Measurements from ENCODE around the gene AK5. TPM values are rescaled to one million over a fixed set of nuclear protein-coding genes. Genes with fewer than 3 reads are reported as not detected.

AK5 gene
- total and polyA plus RNA-seq, 2 experiments from 2014 or later, result 8.8 to 12.2 TPM

GRCh38 chr1:77349275-77349674 is 67.5 kb downstream of the AK5 start (continued):
- no peak for TF ChIP-seq STAT1 (IDR thresholded peaks at IDR 0.05; ENCODE audit: unreplicated experiment)
- no peak for TF ChIP-seq CTCF (conservative IDR thresholded peaks at IDR 0.05; ENCODE audit: low read depth in 2 of 2)
- no peak for TF ChIP-seq ZNF114 (CRISPR knock-in tag; IDR thresholded peaks at IDR 0.05)
- no peak for TF ChIP-seq NANOG (IDR thresholded peaks at IDR 0.05; ENCODE audit: borderline replicate concordance)

DNA sequence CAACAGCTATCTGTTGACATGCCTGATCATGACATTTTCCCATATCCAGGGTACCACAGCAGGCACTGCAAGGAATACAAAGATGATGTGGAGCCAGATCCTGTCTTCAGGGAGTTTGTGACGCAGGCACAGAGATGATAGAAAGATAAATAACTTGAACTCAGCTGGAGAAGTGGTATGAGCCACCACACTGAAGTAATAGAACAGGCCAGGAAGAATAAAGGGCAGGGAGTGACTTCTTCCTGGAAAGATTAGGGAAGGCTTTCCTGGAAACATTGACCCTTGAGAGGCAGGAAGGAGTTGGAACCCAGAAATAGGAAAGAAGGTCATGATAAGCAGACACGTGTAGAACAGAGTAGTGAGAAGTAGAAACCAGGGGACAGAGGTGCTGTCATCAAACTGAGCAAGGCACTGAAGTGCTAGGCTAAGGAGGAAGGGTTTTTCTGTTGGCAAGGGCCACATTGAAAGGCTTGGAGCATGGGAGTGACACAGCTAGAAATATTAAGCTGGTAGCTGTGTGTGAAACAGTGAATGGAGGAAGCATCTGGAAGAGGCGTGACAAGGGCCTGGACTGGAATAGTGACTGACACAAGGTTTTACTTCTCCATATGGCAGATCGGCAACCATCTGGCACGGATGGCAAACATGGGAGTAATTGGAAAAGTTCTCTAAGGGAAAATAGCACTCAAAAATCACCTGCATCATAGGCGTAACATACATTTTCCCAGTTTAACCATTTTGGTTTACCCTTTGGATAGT is 68.4 kb downstream of the AK5 start:
- H3K27ac ChIP-seq (ENCODE audit: low read depth), result no peak overlapping the region
- H3K4me3 ChIP-seq, result no peak overlapping the region
- ATAC-seq (no peak), DNase-seq (ENCODE audit: low spot score) (no peak)
- no peak overlapping the region for H3K4me2 ChIP-seq
- no peaks in the 10 kb centered on the region for H3K36me3 ChIP-seq (ENCODE audit: insufficient read depth)
- H2AFZ ChIP-seq, result no peak overlapping the region
- H4K20me1 ChIP-seq (replicated peaks; ENCODE audit: insufficient read depth), result no peaks in the 10 kb centered on the region
- H3K4me1 ChIP-seq (ENCODE audit: insufficient read depth), result no peaks in the 10 kb centered on the region
- no peak for TF ChIP-seq EZH2phosphoT487 (IDR thresholded peaks at IDR 0.05; ENCODE audit: unreplicated experiment)
- Mint-ChIP-seq H3K27me3 (ENCODE audit: insufficient read depth, low read depth, poor library complexity) (no peaks in the 10 kb centered on the region), H3K4me1 (peaks cover 4% of the 10 kb centered on the region), H3K9me3 (no peaks in the 10 kb centered on the region), H3K27ac (no peak overlapping the region), H3K36me3 (ENCODE audit: low read depth) (no peaks in the 10 kb centered on the region), H3K4me3 (no peak overlapping the region)
- no peaks in the 10 kb centered on the region for H3K27me3 ChIP-seq (ENCODE audit: insufficient read depth)
- H3F3A ChIP-seq (replicated peaks; ENCODE audit: low read depth), result no peaks in the 10 kb centered on the region
- H3K9me2 ChIP-seq (ENCODE audit: insufficient read depth), result no peaks in the 10 kb centered on the region
- H3K79me2 ChIP-seq (replicated peaks; ENCODE audit: insufficient read depth), result no peaks in the 10 kb centered on the region

DNA sequence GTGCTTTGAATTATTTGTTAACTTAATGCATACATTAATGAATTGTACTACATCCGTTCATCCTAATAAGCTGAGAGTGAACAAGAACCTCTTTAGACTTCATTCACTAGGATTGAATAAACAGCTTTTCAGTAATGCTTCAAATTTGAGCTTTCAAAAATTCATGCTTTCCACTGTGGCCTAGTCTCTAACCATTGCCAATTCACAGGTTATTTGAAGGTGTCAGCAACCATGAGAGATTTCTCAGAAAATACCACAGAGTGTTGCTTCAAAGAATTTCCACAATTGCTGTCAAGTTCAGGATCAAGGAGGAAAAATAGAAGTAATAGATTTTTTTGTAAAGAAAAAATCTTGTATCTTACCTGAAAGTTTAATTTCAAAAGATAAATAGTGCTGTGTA is 72.7 kb downstream of the AK5 start:
- no peaks in the 10 kb centered on the region for H4K20me1 ChIP-seq (replicated peaks; ENCODE audit: insufficient read depth)
- H3K36me3 ChIP-seq (ENCODE audit: insufficient read depth), result no peaks in the 10 kb centered on the region
- ATAC-seq (no peak), DNase-seq (ENCODE audit: low spot score) (no peak)
- H3K9me3 Mint-ChIP-seq, result no peaks in the 10 kb centered on the region
- no peaks in the 10 kb centered on the region for H3F3A ChIP-seq (replicated peaks; ENCODE audit: low read depth)
- no peak overlapping the region for H2AFZ ChIP-seq
- H3K27me3 ChIP-seq (ENCODE audit: insufficient read depth), result no peaks in the 10 kb centered on the region
- H3K4me1 Mint-ChIP-seq, result no peaks in the 10 kb centered on the region
- H3K4me3 ChIP-seq, result no peak overlapping the region
- H3K9me2 ChIP-seq (ENCODE audit: insufficient read depth), result no peaks in the 10 kb centered on the region
- no peak overlapping the region for H3K27ac ChIP-seq (ENCODE audit: low read depth)
- H3K36me3 Mint-ChIP-seq (ENCODE audit: low read depth), result no peaks in the 10 kb centered on the region
- no peaks in the 10 kb centered on the region for H3K27me3 Mint-ChIP-seq (ENCODE audit: insufficient read depth, low read depth, poor library complexity)
- no peak overlapping the region for H3K27ac Mint-ChIP-seq
- H3K79me2 ChIP-seq (replicated peaks; ENCODE audit: insufficient read depth), result no peaks in the 10 kb centered on the region
- no peak overlapping the region for H3K4me3 Mint-ChIP-seq
- H3K4me2 ChIP-seq, result no peak overlapping the region
- peaks cover under 1% of the 10 kb centered on the region; the same call in 1 of the 2 replicates for H3K4me1 ChIP-seq (ENCODE audit: insufficient read depth)
- TF ChIP-seq CREB1 (CRISPR knock-in tag; IDR thresholded peaks at IDR 0.05; ENCODE audit: low read depth), result no peak
- TF ChIP-seq JUNB (IDR thresholded peaks at IDR 0.05; ENCODE audit: unreplicated experiment), result no peak
- no peak for TF ChIP-seq EZH2 (IDR thresholded peaks at IDR 0.05; ENCODE audit: low read depth, unreplicated experiment)
- no peak for TF ChIP-seq POLR2AphosphoS5 (IDR thresholded peaks at IDR 0.05; ENCODE audit: low read depth)
- TF ChIP-seq, protein P1, sequence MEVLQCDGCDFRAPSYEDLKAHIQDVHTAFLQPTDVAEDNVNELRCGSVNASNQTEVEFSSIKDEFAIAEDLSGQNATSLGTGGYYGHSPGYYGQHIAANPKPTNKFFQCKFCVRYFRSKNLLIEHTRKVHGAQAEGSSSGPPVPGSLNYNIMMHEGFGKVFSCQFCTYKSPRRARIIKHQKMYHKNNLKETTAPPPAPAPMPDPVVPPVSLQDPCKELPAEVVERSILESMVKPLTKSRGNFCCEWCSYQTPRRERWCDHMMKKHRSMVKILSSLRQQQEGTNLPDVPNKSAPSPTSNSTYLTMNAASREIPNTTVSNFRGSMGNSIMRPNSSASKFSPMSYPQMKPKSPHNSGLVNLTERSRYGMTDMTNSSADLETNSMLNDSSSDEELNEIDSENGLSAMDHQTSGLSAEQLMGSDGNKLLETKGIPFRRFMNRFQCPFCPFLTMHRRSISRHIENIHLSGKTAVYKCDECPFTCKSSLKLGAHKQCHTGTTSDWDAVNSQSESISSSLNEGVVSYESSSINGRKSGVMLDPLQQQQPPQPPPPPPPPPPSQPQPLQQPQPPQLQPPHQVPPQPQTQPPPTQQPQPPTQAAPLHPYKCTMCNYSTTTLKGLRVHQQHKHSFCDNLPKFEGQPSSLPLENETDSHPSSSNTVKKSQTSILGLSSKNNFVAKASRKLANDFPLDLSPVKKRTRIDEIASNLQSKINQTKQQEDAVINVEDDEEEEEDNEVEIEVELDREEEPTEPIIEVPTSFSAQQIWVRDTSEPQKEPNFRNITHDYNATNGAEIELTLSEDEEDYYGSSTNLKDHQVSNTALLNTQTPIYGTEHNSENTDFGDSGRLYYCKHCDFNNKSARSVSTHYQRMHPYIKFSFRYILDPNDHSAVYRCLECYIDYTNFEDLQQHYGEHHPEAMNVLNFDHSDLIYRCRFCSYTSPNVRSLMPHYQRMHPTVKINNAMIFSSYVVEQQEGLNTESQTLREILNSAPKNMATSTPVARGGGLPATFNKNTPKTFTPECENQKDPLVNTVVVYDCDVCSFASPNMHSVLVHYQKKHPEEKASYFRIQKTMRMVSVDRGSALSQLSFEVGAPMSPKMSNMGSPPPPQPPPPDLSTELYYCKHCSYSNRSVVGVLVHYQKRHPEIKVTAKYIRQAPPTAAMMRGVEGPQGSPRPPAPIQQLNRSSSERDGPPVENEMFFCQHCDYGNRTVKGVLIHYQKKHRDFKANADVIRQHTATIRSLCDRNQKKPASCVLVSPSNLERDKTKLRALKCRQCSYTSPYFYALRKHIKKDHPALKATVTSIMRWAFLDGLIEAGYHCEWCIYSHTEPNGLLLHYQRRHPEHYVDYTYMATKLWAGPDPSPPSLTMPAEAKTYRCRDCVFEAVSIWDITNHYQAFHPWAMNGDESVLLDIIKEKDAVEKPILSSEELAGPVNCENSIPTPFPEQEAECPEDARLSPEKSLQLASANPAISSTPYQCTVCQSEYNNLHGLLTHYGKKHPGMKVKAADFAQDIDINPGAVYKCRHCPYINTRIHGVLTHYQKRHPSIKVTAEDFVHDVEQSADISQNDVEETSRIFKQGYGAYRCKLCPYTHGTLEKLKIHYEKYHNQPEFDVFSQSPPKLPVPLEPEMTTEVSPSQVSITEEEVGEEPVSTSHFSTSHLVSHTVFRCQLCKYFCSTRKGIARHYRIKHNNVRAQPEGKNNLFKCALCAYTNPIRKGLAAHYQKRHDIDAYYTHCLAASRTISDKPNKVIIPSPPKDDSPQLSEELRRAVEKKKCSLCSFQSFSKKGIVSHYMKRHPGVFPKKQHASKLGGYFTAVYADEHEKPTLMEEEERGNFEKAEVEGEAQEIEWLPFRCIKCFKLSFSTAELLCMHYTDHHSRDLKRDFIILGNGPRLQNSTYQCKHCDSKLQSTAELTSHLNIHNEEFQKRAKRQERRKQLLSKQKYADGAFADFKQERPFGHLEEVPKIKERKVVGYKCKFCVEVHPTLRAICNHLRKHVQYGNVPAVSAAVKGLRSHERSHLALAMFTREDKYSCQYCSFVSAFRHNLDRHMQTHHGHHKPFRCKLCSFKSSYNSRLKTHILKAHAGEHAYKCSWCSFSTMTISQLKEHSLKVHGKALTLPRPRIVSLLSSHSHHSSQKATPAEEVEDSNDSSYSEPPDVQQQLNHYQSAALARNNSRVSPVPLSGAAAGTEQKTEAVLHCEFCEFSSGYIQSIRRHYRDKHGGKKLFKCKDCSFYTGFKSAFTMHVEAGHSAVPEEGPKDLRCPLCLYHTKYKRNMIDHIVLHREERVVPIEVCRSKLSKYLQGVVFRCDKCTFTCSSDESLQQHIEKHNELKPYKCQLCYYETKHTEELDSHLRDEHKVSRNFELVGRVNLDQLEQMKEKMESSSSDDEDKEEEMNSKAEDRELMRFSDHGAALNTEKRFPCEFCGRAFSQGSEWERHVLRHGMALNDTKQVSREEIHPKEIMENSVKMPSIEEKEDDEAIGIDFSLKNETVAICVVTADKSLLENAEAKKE (CRISPR knock-in tag; IDR thresholded peaks at IDR 0.05), result no peak
- no peak for TF ChIP-seq NANOG (IDR thresholded peaks at IDR 0.05; ENCODE audit: borderline replicate concordance)
- TF ChIP-seq ZNF114 (CRISPR knock-in tag; IDR thresholded peaks at IDR 0.05), result no peak
- no peak for TF ChIP-seq EZH2phosphoT487 (IDR thresholded peaks at IDR 0.05; ENCODE audit: unreplicated experiment)

All from GM23338 (cell line).